Measurements from ENCODE around the gene KDM5B. TPM values are rescaled to one million over a fixed set of nuclear protein-coding genes. Genes with fewer than 3 reads are reported as not detected.

KDM5B gene
- total and polyA plus RNA-seq, 2 of the 8 experiments (the other 6 are each of a cell fraction or from before 2014, with no cell fraction given), result 73.3 to 210 TPM

DNA sequence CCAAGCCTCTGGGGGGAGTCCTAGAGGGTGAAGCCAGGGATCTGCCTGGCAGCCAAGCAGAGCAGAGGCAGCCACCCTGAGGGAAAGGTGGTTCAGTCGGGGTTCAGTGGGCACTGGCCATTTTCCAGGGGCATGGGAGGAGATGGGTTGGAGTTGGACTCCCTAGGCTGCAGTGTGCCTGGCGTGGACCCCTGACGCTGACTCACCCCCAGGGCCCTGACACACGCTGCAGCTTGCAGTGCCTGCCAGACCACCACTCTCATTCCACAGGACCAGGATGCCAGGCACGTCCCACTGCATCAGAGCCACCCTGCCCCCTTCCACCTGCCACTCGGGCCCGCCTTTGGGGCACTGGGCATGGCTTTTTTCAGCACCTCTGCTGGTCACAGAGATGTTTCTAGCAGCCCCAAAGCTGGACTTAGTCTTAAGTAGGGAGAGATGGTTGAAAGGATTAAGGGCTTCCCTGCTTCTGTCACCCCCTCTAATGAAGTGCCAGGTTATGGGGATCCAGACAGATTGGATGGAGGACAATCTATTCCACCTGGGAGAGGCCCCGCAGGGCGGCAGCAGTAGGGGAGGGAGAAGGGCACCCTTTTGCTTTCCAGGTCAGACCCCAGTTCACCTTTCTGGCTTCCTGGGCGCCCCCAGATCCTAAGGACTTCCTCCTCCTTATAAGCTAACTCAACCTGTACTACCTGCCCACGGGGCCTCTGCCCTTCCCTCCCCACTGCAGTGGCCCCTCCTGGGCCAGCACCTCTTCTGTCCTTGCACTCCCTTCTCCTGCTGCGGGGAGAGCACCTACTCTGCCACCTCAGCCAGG lies 99.6 kb downstream of the KDM5B start (continued):
- TF ChIP-seq, protein P1, sequence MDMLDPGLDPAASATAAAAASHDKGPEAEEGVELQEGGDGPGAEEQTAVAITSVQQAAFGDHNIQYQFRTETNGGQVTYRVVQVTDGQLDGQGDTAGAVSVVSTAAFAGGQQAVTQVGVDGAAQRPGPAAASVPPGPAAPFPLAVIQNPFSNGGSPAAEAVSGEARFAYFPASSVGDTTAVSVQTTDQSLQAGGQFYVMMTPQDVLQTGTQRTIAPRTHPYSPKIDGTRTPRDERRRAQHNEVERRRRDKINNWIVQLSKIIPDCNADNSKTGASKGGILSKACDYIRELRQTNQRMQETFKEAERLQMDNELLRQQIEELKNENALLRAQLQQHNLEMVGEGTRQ (IDR thresholded peaks at IDR 0.05; ENCODE audit: low read length), result no peak
- TF ChIP-seq, protein P2, sequence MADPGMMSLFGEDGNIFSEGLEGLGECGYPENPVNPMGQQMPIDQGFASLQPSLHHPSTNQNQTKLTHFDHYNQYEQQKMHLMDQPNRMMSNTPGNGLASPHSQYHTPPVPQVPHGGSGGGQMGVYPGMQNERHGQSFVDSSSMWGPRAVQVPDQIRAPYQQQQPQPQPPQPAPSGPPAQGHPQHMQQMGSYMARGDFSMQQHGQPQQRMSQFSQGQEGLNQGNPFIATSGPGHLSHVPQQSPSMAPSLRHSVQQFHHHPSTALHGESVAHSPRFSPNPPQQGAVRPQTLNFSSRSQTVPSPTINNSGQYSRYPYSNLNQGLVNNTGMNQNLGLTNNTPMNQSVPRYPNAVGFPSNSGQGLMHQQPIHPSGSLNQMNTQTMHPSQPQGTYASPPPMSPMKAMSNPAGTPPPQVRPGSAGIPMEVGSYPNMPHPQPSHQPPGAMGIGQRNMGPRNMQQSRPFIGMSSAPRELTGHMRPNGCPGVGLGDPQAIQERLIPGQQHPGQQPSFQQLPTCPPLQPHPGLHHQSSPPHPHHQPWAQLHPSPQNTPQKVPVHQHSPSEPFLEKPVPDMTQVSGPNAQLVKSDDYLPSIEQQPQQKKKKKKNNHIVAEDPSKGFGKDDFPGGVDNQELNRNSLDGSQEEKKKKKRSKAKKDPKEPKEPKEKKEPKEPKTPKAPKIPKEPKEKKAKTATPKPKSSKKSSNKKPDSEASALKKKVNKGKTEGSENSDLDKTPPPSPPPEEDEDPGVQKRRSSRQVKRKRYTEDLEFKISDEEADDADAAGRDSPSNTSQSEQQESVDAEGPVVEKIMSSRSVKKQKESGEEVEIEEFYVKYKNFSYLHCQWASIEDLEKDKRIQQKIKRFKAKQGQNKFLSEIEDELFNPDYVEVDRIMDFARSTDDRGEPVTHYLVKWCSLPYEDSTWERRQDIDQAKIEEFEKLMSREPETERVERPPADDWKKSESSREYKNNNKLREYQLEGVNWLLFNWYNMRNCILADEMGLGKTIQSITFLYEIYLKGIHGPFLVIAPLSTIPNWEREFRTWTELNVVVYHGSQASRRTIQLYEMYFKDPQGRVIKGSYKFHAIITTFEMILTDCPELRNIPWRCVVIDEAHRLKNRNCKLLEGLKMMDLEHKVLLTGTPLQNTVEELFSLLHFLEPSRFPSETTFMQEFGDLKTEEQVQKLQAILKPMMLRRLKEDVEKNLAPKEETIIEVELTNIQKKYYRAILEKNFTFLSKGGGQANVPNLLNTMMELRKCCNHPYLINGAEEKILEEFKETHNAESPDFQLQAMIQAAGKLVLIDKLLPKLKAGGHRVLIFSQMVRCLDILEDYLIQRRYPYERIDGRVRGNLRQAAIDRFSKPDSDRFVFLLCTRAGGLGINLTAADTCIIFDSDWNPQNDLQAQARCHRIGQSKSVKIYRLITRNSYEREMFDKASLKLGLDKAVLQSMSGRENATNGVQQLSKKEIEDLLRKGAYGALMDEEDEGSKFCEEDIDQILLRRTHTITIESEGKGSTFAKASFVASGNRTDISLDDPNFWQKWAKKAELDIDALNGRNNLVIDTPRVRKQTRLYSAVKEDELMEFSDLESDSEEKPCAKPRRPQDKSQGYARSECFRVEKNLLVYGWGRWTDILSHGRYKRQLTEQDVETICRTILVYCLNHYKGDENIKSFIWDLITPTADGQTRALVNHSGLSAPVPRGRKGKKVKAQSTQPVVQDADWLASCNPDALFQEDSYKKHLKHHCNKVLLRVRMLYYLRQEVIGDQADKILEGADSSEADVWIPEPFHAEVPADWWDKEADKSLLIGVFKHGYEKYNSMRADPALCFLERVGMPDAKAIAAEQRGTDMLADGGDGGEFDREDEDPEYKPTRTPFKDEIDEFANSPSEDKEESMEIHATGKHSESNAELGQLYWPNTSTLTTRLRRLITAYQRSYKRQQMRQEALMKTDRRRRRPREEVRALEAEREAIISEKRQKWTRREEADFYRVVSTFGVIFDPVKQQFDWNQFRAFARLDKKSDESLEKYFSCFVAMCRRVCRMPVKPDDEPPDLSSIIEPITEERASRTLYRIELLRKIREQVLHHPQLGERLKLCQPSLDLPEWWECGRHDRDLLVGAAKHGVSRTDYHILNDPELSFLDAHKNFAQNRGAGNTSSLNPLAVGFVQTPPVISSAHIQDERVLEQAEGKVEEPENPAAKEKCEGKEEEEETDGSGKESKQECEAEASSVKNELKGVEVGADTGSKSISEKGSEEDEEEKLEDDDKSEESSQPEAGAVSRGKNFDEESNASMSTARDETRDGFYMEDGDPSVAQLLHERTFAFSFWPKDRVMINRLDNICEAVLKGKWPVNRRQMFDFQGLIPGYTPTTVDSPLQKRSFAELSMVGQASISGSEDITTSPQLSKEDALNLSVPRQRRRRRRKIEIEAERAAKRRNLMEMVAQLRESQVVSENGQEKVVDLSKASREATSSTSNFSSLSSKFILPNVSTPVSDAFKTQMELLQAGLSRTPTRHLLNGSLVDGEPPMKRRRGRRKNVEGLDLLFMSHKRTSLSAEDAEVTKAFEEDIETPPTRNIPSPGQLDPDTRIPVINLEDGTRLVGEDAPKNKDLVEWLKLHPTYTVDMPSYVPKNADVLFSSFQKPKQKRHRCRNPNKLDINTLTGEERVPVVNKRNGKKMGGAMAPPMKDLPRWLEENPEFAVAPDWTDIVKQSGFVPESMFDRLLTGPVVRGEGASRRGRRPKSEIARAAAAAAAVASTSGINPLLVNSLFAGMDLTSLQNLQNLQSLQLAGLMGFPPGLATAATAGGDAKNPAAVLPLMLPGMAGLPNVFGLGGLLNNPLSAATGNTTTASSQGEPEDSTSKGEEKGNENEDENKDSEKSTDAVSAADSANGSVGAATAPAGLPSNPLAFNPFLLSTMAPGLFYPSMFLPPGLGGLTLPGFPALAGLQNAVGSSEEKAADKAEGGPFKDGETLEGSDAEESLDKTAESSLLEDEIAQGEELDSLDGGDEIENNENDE (IDR thresholded peaks at IDR 0.05; ENCODE audit: insufficient replicate concordance, low read length), result no peak
- TF ChIP-seq SIRT6 (IDR thresholded peaks at IDR 0.05; ENCODE audit: low read length), result no peak
- TF ChIP-seq EP300 (IDR thresholded peaks at IDR 0.05; ENCODE audit: borderline replicate concordance in 1 of 2, low read depth in 2 of 2, low read length in 2 of 2), result no peak
- TF ChIP-seq SP4 (IDR thresholded peaks at IDR 0.05; ENCODE audit: low read length), result no peak
- no peak for TF ChIP-seq BRCA1 (IDR thresholded peaks at IDR 0.05; ENCODE audit: low read depth, low read length)
- TF ChIP-seq, protein P3, sequence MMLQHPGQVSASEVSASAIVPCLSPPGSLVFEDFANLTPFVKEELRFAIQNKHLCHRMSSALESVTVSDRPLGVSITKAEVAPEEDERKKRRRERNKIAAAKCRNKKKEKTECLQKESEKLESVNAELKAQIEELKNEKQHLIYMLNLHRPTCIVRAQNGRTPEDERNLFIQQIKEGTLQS (IDR thresholded peaks at IDR 0.05; ENCODE audit: insufficient read depth, low read depth, low read length), result no peak
- TF ChIP-seq KDM5A (IDR thresholded peaks at IDR 0.05; ENCODE audit: low read length), result no peak
- no peak for TF ChIP-seq POLR2A (IDR thresholded peaks at IDR 0.05; ENCODE audit: control extremely low read depth in 1 of 2, low read depth in 2 of 2, low read length in 2 of 2)

Measured in H1 (cell line).